ENCODE measurements around the gene C1S. TPM values are rescaled to one million over a fixed set of nuclear protein-coding genes. Genes with fewer than 3 reads are reported as not detected.
"Not testable (repeated sequence)": the region's sequence is repeated elsewhere in the genome, so short reads cannot be mapped to it uniquely, and the experiment has no call there.

The C1S gene
- total RNA-seq = 1,000 to 10,000 TPM in 5 of 6 experiments, 100 to 1,000 TPM in 1; 993 to 2,993 (median 1,796) TPM
- long read RNA-seq, transcript C1S-201 (12 exons, 2,972 nt) = major isoform, 513 of 909 reads
- long read RNA-seq, transcript C1S-202 (12 exons, 2,635 nt) = minor isoform, 77 of 909 reads
- long read RNA-seq, partial matches to known transcripts = 280 of 909 reads
- long read RNA-seq, other reads (novel, unspliced or antisense) = 37 of 909 reads

DNA sequence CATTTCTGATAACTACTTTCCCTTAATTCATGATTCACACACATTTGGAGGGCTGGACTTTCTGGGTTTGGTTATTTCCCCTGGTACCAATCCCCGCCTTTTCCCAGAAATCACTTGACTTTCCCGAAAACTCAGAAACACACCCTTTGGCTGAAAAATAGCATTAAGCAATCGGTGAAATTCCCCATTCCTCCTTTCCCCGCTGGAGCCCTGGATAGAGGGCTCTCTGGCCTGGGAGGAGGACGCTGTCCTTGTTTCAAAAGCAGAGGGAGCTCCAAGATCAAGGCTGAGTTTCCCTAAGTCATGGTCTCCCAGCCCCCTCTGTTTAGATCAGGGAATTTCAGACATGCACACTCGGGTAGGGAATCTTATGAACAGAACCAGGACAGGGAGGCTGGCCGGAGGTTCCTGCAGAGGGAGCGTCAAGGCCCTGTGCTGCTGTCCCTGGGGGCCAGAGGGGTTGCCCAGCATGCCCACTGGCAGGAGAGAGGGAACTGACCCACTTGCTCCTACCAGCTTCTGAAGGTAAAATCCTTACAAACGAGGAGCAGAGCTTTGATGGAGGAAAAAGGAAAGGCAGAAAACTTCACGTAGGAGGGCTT is at the start of gene C1S:
C1S (plus strand) TSS at position 366 of the 602 bp plus-strand sequence. CDS start 1,195 bp downstream, outside the sequence.
- H3K4me3 ChIP-seq = peak within 1 kb of the TSS; percentile 55 to 74 (median 71)
- H3K27ac ChIP-seq = peak within 1 kb of the TSS; percentile 87 to 97 (median 91)
- TF ChIP-seq POLR2A (IDR thresholded peaks at IDR 0.05) = peak; percentile 93
- TF ChIP-seq, protein P1, sequence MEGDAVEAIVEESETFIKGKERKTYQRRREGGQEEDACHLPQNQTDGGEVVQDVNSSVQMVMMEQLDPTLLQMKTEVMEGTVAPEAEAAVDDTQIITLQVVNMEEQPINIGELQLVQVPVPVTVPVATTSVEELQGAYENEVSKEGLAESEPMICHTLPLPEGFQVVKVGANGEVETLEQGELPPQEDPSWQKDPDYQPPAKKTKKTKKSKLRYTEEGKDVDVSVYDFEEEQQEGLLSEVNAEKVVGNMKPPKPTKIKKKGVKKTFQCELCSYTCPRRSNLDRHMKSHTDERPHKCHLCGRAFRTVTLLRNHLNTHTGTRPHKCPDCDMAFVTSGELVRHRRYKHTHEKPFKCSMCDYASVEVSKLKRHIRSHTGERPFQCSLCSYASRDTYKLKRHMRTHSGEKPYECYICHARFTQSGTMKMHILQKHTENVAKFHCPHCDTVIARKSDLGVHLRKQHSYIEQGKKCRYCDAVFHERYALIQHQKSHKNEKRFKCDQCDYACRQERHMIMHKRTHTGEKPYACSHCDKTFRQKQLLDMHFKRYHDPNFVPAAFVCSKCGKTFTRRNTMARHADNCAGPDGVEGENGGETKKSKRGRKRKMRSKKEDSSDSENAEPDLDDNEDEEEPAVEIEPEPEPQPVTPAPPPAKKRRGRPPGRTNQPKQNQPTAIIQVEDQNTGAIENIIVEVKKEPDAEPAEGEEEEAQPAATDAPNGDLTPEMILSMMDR (IDR thresholded peaks at IDR 0.05) = peak; percentile 81 to 93 (median 83)
- intact Hi-C loops (cut with DNase I) = loop anchor here in 1 of 2 donors (5.0 kb wide), 1 partner anchor 37 kb away; no protein-coding TSS in a partner anchor
- H3K36me3 ChIP-seq = peaks cover 0 to 26% (median 6%) of the 10 kb centered on the region in 4 donors
- DNase-seq = peak; percentile 72 to 89 (median 73)
- peak; percentile 83 to 94 (median 85) for ATAC-seq
- peaks cover 0 to 46% (median 8%) of the 10 kb centered on the region in 4 donors for H3K4me1 ChIP-seq
- H3K27me3 ChIP-seq = no peaks in the 10 kb centered on the region
- 10% methylated on average over 9 of the region's 10 CpGs for WGBS (ENCODE audit: insufficient coverage, low coverage, low lambda C conversion rate, missing lambda C conversion rate)
- no peaks in the 10 kb centered on the region for H3K9me3 ChIP-seq

DNA sequence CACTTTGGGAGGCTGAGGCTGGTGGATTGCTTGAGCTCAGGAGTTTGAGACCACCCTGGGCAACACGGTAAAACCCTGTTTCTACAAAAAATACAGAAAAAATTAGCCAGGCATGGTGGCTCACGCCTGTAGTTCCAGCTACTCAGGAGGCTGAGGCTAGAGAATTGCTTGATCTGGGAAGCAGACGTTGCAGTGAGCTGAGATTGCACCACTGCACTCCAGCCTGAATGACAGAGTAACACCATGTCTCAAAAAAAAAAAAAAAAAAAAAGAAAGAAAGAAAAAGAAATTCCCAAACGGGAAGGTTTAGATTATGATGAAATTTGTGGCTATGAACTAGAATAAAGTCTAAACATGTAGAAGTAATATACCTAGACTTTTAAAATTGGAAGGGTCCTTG is 49.1 kb upstream of the C1S start:
- H3K4me3 ChIP-seq; DNase-seq; intact Hi-C loops (cut with DNase I); H3K36me3 ChIP-seq; ATAC-seq; H3K9me3 ChIP-seq; H3K27ac ChIP-seq; H3K27me3 ChIP-seq: not testable (repeated sequence)
- 58% methylated on average over 4 of the region's 4 CpGs for WGBS (ENCODE audit: insufficient coverage, low coverage, low lambda C conversion rate, missing lambda C conversion rate)
- peaks cover 0 to 47% (median 11%) of the 10 kb centered on the region in 4 donors for H3K4me1 ChIP-seq

DNA sequence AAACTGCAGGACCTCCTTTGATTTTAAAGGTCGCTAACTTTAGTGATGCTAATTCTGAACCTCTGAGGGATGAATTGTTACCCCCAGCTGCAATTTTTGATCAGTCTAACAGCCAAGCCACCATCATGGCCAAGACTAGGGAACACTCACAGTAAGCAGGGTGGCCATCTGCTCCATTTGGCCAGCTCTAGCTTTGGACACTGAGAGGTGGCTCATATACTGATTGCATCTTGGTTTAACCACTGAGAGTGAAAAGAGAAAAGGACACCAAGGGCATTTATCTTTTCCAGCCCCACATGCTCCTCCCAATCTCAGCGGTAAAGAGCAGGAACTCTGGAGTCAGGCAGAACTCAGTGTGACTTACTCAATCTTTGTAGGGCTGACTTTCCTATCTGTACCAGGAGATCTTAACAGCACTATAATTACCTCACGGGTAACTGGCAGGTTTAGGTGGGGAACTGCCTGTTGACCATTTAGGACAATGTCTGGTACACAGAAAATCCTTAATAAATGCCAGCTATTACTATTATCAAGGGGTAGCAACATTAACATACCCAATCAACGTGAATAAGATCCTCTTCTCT is 48.4 kb upstream of the C1S start:
- no peak for DNase-seq
- ATAC-seq = no peak
- Histone ChIP-seq H3K4me3 (no peak overlapping the region), H3K27ac (no peak overlapping the region), H3K27me3 (no peaks in the 10 kb centered on the region), H3K4me1 (peaks cover 0 to 54% (median 11%) of the 10 kb centered on the region in 4 donors), H3K36me3 (no peaks in the 10 kb centered on the region), H3K9me3 (no peaks in the 10 kb centered on the region)
- TF ChIP-seq POLR2A (IDR thresholded peaks at IDR 0.05) = no peak
- TF ChIP-seq, protein P1 (IDR thresholded peaks at IDR 0.05) = no peak
- 78% methylated on average over 4 of the region's 4 CpGs for WGBS (ENCODE audit: insufficient coverage, low coverage, low lambda C conversion rate, missing lambda C conversion rate)
- intact Hi-C loops (cut with DNase I) = no loop called here

DNA sequence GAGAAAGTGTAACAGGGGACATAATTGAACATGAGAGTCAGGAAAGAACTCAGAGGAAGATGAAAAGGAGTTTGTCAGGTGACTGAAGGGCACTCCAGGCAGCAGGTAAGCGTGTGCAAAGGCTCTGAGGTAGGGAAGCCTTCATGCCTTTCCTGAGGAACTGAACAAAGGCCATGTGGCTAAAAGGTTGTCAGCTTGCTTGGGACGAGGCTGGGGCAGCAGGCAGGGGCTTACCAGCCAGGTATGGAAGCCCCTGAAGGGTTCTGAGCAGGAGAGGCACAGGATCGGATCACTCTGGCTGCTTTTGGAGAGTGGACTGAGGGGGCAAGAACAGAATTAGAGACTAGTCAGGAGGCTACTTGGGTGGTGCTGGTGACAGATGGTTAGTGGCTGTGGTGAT is 47.4 kb upstream of the C1S start:
- no peaks in the 10 kb centered on the region for H3K27me3 ChIP-seq
- no peaks in the 10 kb centered on the region for H3K9me3 ChIP-seq
- DNase-seq (no peak), ATAC-seq (no peak)
- no CpG with 5 or more reads among the region's 3 CpGs for WGBS (ENCODE audit: insufficient coverage, low coverage, low lambda C conversion rate, missing lambda C conversion rate)
- H3K36me3 ChIP-seq = no peaks in the 10 kb centered on the region
- H3K4me1 ChIP-seq = peaks cover 0 to 58% (median 11%) of the 10 kb centered on the region in 4 donors
- H3K4me3 ChIP-seq = no peak overlapping the region
- H3K27ac ChIP-seq = no peak overlapping the region
- no peak for TF ChIP-seq POLR2A (IDR thresholded peaks at IDR 0.05)
- TF ChIP-seq, protein P1 (IDR thresholded peaks at IDR 0.05) = no peak
- intact Hi-C loops (cut with DNase I) = no loop called here
